Left forelimb (tissue), 1 donor: ENCODE data around the gene EYA2.

Experiments used
- DNase-seq: peaks from one replicate; pipeline ENCODE4 v3.0.0-alpha.2; 2018; ENCODE audit warnings: low spot score

Gene EYA2

GRCh38 chr20:47141941-47142773 lies 247.5 kb downstream of the EYA2 start:
- DNase-seq, result no peak

- DNase-seq, result no peak
These were observed 248.1 kb downstream of the EYA2 start for GRCh38 chr20:47142774-47143170.

DNA sequence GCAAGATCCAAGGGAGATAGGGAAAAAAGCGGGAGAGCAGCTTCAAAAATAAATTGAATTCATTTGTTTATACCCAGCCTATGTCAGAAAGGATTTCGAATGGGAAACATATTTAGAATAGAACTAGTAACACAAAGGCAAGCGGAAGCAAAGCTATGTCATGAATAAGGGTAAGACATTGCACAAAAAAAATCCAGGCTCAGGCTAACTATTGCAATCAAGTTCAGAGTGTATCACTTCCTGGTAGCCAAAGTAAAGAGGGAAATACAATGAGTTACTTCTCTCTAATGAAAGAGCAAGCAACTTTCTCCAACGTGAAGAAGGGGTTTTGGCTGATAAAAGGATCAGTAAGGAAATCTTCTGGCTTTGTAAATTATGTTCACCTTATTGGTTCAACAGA lies 249.0 kb downstream of the EYA2 start:
- no peak for DNase-seq

DNA sequence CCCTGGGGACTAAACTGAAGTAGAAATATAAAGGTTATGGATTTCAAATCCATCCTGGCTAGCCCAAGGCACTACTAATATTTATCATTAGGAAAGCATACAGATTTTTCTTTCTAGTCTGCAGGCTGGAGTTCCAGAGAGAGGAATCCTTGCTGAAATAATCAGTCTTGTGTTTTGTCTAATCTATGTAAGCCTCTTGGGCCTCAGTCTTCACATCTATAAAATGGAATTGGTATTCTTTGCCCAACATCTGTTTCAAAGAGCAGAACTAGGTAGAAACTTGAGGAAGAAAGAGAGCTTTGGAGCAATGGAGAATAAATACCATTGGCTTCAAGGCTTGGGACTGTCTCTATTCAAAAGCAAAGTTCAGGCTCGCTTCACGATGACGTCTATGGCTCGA lies 249.8 kb downstream of the EYA2 start:
- DNase-seq, result no peak

DNA sequence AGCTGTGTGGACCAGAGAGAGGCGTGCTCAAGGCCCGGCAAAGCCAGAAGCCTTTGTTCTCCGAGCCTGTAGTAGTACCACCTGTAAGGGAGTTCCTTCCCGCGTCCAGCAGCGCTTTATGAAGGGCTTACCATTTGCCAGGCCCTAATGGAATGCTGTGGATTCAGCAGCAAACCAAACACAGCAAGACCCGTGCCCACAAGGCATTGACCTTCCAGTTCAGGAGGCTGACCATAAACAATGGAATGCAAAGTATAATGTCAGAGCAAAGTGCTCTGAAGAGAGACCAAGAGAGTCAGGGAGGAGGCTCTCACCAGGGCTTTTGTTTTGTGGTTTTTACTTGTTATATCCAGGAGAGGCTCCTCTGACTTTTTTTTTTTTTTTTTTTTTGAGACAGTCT lies 252.0 kb downstream of the EYA2 start:
- no peak for DNase-seq

DNA sequence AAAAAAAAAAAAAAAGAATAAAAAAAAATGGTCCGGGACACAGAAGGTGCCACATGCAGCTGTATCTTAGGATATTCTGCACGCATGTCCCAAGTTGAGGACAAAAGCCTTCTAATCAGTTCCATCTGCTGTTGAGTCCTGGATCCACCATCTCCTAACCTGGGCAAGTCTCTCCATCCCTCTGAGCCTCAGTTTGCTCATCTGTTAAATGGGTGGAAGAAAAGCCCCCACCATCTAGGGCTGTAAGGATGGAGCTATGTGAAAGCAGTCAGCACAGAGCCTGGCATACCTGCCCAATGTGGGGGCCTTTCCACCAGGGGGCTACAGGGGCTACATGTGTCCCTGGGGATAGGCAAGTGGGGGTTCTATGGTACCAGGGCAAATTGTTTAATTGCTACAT lies 253.4 kb downstream of the EYA2 start:
- no peak for DNase-seq

- no peak for DNase-seq
These were observed 255.3 kb downstream of the EYA2 start for GRCh38 chr20:47149939-47150338.

DNA sequence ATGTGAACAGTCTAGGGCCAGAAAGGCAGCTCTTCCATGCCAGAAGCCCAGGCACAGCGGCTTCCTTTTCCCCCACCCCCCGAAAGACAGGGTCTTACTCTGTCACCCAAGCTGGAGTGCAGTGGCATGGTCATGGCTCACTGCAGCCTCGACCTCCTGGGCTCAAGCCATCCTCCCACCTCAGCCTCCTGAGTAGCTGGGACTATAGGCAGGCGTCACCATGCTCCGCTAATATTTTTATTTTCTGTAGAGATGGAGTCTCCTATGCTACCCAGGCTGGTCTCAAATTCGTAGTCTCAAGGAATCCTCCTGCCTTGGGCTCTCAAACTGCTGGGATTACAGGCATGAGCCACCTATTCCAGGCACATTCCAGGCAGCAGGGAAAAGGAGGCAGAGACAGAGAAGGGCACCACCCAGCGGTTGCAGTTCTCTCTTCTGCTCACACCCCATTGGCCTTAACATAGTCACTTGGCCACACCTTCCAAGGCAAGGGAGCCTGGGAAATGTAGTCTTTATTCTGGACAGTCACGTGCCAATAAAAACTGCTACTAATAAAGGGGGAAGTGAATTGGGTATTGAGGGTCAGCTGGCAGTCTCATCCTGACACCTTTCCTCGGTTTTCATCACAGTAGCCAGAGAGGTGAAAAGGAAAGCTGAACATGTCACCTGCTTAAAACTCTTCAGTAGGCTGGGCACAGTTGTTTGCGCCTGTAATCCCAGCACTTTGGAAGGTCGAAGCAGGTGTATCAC lies 255.9 kb downstream of the EYA2 start:
- DNase-seq, result peak; percentile 78

- DNase-seq, result no peak
These were observed 257.4 kb downstream of the EYA2 start for GRCh38 chr20:47152068-47152467.

DNA sequence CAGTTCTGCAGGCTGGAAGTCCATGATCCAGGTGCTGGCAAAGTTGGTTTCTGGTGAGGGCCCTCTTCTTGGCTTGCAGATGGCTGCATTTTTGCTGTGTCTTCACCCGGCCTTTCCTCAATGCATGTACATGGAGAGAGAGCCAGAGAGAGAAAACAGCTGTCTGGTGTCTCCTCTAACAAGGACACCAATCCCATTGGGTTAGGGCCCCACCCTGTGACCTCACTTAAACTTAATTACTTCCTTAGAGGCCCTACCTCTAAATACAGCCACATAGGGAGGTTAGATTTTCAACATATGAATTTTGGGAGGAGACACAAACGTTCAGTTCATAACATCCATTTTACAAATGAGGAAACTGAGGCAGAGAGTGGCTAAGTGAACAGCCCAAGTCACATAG lies 259.4 kb downstream of the EYA2 start:
- no peak for DNase-seq

- no peak for DNase-seq
These were observed 261.9 kb downstream of the EYA2 start for GRCh38 chr20:47156301-47157137.

DNA sequence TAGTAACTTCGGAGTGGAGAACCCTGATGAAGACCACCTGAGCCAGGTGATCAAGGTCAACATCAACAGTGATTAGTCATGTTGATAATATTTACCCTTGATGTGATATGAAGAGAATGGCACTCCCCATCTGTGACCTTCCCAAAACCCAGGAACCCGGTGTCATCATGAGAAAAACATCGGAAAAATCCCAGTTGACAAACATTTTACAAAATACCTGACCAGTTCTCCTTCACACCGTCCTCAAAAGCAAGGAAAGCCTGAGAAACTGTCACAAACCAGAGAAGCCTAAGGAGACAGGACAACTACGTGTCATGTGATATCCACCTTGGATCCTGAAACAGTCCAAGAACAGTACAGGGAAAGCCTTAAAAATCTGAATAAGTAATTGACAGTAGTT lies 264.5 kb downstream of the EYA2 start:
- no peak for DNase-seq

- DNase-seq, result no peak
These were observed 265.6 kb downstream of the EYA2 start for GRCh38 chr20:47160240-47160639.

GRCh38 chr20:47160992-47161391 lies 266.3 kb downstream of the EYA2 start:
- DNase-seq, result no peak

DNA sequence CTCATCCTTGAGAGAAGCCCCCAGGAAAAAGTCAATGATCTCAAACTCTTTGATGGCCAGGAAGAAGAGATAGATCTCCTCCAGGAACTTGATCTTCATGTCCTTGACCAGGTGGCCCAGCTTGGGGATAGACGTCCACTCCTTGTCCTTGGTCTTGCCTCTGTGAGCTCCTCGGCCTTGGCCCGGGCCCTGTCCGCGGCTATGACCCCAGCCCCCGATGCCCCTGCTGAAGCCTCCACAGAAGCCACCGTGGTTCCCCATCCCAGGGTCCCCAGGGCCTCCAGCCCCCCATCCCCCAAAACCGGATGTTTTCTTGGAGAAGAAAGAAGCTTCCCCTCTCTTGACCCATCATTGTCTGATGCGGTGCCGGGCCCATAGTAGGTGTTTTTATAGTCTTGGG lies 266.8 kb downstream of the EYA2 start:
- no peak for DNase-seq

DNA sequence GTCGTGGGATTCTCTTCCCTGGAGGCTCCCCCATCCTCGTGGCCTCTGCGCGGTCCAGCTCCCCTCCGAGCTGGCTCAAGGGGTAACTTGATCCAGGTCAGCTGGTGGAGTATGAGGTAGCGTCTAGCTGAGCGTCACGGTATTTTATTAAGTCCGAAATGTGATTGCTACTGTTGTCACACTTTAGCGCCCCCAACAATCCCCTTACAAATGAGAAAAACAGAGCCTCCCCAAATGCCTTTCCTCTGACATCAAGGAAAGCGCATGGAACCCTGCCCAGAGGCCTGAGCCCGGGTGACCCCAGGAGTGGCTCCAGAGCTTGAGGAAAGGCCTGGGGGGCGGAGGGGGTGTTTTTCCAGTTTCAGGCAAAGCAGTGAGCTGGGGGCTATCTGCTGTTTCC lies 269.5 kb downstream of the EYA2 start:
- no peak for DNase-seq

DNA sequence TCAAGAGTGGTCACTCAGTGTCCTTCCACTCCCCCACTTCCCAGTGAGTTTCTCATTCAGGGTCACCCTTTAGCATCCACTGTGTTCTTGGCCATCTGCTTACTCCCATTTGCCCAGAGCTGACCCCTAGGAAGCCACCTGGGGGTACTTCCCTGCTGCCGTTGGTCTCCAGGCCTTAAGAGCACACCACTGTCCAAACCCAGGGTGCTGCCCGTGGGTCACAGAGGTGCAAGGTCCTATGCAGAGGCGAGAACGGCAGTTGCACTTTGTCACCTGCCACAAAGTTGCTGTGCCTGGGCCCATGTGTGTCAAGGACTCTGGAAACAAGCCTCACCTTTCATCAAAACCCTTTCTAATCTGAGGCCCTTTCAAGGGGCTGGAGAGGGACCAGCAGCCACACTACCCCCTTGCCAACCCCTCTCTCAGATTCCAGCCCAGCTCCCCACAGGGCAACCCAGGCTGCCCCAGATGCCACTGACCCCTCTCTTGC lies 270.8 kb downstream of the EYA2 start:
- no peak for DNase-seq

GRCh38 chr20:47167846-47168245 lies 273.2 kb downstream of the EYA2 start:
- no peak for DNase-seq

DNA sequence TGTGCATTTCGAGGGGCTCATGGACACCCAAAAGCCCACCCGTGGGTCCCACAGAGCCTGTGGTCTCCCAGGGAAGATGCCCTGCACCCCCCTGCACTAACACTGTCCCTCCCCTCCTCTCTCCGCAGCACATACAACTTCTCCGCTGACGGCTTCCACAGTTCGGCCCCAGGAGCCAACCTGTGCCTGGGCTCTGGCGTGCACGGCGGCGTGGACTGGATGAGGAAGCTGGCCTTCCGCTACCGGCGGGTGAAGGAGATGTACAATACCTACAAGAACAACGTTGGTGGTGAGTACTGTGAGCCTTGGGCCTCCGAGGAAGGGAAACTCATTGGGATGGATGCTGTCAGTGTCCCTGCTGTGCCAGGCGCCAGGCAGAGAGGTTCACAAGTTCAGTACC lies 277.9 kb downstream of the EYA2 start:
- DNase-seq, result no peak

GRCh38 chr20:47173596-47174216 lies 279.1 kb downstream of the EYA2 start:
- no peak for DNase-seq

DNA sequence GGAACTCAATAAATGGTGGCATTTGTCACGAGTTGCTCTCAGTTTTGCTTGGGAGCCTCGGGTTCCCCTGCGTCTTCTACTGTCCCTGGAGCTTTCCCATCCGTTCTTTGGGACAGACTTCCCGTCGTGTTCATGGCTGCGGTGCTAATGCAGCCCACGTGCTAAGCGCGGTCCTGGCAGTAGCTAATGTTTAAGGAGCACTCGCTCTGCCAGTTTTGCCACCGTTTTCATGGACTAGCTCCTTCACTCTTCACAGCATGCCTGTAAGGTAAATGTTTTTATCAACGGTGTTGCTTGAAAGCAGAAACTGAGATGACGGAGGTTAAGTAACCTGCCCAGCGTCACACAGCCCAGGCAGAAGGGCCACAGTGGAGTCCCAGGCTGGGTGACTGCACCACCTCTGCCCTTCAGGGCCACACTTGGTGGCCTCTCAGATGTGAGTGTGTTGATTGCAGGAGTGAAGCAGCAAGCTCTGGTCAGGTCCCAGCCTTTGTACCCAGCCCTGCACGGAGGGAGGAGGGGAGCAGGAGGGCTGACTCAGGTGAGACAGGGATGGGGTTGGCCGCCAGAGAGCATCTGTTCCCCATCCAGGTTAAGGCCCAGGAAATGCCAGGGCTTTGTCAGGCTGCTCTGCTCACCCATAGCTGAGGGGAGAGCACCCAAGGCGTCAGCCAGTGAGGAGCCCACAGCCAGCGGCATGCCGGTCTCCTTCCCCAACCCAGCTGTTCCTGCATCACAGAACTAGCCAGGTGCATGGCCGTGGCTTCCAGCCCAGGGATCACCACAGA lies 280.0 kb downstream of the EYA2 start:
- no peak for DNase-seq
